Esophagus squamous epithelium (tissue), 4 donors: Measurements from ENCODE around the gene CACNB4.

Experiments used
- POLR2A ChIP-seq, 4 donors: fragments of 450-650 bp; IDR thresholded peaks; one replicate each; pipeline ENCODE4 v1.6.1; 2017; ENCODE audit warnings: antibody characterized with exemption in 4 of 4, mild to moderate bottlenecking in 4 of 4, moderate library complexity in 3 of 4
- TF ChIP-seq, protein P1 (sequence below), 6 experiments: fragments of 450-650 bp in 4 of 6; fragments of 200-600 bp in 2 of 6; sonication (generic) in 2 of 6; IDR thresholded peaks; one replicate each; pipeline ENCODE4 v1.5.1; 2016 to 2019; ENCODE audit warnings: antibody characterized with exemption in 6 of 6, mild to moderate bottlenecking in 4 of 6, moderate library complexity in 4 of 6

DNA sequence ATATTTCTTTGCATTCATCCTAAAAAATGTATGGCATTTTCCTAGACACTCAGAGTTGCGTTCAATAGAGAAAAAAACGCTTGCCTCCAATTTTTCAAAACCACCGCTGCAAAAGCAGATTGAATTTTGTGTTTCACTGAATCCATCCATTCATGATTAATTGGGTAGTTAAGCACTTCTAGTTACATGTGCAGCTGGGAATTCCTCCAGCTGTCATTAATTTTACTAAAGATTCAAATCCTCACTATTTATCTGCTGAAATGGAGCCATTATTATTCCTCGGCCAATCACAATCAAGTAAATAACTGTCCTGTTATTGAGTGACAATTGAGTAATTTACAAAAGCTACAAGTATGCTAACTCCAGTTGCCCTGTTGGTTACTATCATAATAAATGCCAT lies 194.8 kb downstream of the CACNB4 start:
- TF ChIP-seq POLR2A (IDR thresholded peaks at IDR 0.05), result no peak
- TF ChIP-seq, protein P1, sequence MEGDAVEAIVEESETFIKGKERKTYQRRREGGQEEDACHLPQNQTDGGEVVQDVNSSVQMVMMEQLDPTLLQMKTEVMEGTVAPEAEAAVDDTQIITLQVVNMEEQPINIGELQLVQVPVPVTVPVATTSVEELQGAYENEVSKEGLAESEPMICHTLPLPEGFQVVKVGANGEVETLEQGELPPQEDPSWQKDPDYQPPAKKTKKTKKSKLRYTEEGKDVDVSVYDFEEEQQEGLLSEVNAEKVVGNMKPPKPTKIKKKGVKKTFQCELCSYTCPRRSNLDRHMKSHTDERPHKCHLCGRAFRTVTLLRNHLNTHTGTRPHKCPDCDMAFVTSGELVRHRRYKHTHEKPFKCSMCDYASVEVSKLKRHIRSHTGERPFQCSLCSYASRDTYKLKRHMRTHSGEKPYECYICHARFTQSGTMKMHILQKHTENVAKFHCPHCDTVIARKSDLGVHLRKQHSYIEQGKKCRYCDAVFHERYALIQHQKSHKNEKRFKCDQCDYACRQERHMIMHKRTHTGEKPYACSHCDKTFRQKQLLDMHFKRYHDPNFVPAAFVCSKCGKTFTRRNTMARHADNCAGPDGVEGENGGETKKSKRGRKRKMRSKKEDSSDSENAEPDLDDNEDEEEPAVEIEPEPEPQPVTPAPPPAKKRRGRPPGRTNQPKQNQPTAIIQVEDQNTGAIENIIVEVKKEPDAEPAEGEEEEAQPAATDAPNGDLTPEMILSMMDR (IDR thresholded peaks at IDR 0.05), result no peak
